WERI-Rb-1 (cell line): ENCODE measurements around the gene MAP3K5.

ENCODE experiments used
- DNase-seq: peaks from one replicate; pipeline ENCODE4 v3.0.0-alpha.2; 2020
- H3K27ac ChIP-seq: fragments of 250-450 bp; sonication (Bioruptor Pico); 2 replicates; pipeline ENCODE4 v1.5.1; 2020; ENCODE audit warnings: mild to moderate bottlenecking, moderate library complexity
- H3K27me3 ChIP-seq: fragments of 250-450 bp; sonication (Bioruptor Pico); 2 replicates; pipeline ENCODE4 v1.5.1; 2021; ENCODE audit warnings: mild to moderate bottlenecking, low read depth, moderate library complexity; ENCODE audit not compliant: insufficient read depth, severe bottlenecking
- H3K36me3 ChIP-seq: fragments of 250-450 bp; sonication (Bioruptor Pico); 2 replicates; pipeline ENCODE4 v1.5.1; 2020; ENCODE audit warnings: mild to moderate bottlenecking, moderate library complexity
- H3K4me3 ChIP-seq: 2 replicates; pipeline ENCODE4 v1.5.1; 2011; ENCODE audit warnings: low read depth, mild to moderate bottlenecking, control low read depth, low read length
- H3K9me3 ChIP-seq: fragments of 250-450 bp; sonication (Bioruptor Pico); 2 replicates; pipeline ENCODE4 v1.5.1; 2021; ENCODE audit warnings: mild to moderate bottlenecking, moderate library complexity; ENCODE audit not compliant: severe bottlenecking
- TF ChIP-seq, protein P1 (sequence below): IDR thresholded peaks from 2 replicates; pipeline ENCODE4 v1.5.1; 2011; ENCODE audit warnings: low read depth, mild to moderate bottlenecking, control low read depth, inconsistent platforms, low read length

The MAP3K5 gene

DNA sequence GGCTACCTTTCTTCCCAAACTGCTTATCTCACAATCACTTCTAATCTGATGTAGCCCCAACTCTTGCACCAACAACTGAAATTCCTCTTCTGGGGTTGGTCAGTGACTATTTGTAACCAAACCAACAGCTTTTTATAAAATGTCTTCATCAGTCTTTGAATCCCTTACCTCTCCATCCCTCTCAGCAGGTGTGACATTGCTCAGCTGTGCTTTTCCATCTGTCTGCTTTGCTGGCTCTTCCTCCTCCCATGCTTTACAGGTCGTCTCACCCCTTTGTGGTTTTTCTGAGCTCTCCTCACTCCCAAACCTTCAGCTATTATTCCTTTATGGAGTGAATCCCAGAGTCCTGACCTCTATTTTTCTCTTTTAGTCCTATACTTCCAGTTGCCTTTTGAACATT is 248.0 kb downstream of the MAP3K5 start:
- no peak for DNase-seq
- no peaks in the 10 kb centered on the region for H3K9me3 ChIP-seq
- H3K27ac ChIP-seq = no peak overlapping the region
- no peaks in the 10 kb centered on the region for H3K27me3 ChIP-seq
- H3K36me3 ChIP-seq = no peaks in the 10 kb centered on the region
- no peak overlapping the region for H3K4me3 ChIP-seq
- TF ChIP-seq, protein P1, sequence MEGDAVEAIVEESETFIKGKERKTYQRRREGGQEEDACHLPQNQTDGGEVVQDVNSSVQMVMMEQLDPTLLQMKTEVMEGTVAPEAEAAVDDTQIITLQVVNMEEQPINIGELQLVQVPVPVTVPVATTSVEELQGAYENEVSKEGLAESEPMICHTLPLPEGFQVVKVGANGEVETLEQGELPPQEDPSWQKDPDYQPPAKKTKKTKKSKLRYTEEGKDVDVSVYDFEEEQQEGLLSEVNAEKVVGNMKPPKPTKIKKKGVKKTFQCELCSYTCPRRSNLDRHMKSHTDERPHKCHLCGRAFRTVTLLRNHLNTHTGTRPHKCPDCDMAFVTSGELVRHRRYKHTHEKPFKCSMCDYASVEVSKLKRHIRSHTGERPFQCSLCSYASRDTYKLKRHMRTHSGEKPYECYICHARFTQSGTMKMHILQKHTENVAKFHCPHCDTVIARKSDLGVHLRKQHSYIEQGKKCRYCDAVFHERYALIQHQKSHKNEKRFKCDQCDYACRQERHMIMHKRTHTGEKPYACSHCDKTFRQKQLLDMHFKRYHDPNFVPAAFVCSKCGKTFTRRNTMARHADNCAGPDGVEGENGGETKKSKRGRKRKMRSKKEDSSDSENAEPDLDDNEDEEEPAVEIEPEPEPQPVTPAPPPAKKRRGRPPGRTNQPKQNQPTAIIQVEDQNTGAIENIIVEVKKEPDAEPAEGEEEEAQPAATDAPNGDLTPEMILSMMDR = no peak

DNA sequence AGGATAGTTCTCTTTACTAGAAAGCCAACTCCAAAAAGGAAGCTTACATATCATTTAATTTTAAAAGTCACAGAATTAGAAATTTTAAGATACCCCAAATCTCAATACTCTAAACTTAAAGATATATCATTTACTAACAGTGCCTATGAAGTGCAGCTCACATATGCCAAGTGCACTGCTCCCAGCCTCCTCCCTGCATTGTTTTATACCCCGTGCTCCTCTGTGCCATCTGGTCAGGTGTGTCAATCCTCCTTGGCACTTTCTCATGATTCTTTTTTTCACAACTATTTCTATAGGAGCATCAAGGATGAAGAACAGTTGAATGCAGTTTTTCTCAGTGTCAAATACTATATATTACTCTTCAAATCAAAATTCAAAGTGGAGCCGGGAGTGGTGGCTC is 250.9 kb downstream of the MAP3K5 start:
- H3K27ac ChIP-seq = no peak overlapping the region
- TF ChIP-seq, protein P1 = no peak
- H3K4me3 ChIP-seq = no peak overlapping the region
- H3K9me3 ChIP-seq = no peaks in the 10 kb centered on the region
- H3K27me3 ChIP-seq = no peaks in the 10 kb centered on the region
- H3K36me3 ChIP-seq = no peaks in the 10 kb centered on the region
- no peak for DNase-seq

DNA sequence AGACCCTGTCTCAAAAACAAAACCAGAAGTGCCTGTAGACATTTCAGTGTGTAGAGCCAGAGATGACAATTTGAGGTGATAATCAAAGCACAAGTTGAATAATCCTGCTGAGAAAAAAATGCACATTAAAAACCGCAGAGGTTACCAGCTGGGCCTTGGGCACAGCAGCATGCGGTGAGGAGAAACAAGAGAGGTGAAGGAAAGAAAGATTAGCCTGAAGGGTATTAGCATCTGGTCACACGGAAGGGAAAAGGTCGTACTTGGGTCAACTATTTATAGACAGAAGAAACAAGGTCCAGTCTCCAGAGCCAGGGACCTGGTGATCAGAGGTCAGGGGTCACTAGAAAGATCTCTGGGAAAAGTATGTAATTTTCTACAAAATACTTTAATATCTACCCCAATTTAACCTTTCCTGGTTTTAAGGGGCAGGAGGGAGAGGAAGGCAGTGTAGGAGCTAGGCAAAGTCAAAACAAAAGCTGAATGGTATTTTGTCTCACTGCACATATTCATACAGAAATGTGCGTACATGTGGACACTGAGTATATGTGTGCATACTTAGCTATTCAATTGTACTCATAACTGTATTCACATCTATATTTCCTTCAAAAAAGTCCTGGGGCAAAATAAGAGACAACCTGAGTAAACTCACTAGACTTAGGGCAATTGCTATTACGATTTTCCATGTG is 252.2 kb downstream of the MAP3K5 start:
- Histone ChIP-seq H3K36me3 (no peaks in the 10 kb centered on the region), H3K27ac (no peak overlapping the region), H3K27me3 (no peaks in the 10 kb centered on the region), H3K4me3 (no peak overlapping the region), H3K9me3 (no peaks in the 10 kb centered on the region)
- DNase-seq = peak; percentile 15
- TF ChIP-seq, protein P1 = no peak

DNA sequence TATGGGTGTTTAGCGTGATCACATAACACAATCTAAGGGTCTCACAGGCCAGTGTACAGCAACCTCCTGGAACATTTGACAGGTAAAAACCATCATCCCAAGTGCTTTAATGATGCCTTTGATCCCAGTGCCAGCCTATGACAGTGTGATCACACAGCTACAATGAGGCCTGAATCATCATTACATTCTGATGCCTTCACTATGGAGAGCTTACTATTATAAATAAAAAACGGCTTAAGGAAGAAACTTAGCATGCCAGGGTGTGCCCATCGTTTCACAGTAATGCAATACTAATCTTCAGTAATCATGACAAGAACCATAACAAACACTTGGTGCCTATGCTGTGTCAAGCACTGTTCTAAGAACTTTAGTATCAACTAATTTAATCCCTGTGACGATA is 253.4 kb downstream of the MAP3K5 start:
- Histone ChIP-seq H3K36me3 (no peaks in the 10 kb centered on the region), H3K27ac (no peak overlapping the region), H3K9me3 (no peaks in the 10 kb centered on the region), H3K4me3 (no peak overlapping the region), H3K27me3 (no peaks in the 10 kb centered on the region)
- TF ChIP-seq, protein P1 = no peak
- DNase-seq = no peak

DNA sequence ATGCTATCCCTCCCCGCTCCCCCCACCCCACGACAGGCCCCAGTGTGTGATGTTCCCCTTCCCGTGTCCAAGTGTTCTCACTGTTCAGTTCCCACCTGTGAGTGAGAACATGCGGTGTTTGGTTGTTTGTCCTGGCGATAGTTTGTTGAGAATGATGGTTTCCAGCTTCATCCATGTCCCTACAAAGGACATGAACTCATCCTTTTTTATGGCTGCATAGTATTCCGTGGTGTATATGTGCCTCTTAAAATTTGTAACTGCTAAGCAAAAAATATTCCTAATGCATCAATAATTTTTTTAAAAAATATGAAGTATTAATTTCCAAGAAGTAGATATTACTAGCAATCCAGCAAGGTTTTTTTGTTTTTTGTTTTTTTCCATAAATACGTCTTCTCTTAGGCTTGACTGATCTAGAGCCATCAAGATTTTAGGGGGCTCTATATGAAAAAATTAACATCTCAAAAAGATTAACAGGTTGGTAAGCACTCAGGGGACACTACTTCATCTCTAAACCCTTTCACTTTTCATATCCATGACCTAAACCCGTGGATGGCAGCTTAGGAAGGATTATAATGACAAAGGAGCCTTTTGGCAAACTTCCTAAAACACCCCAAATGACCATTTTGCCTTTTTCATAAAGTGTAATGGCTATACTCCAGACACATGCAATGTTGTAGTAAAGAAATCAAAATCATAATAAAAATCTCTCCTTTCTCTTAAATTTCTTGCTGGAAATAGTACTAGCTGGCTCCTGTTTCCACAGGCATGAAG is 256.2 kb downstream of the MAP3K5 start:
- no peak overlapping the region for H3K27ac ChIP-seq
- TF ChIP-seq, protein P1 = no peak

More for the DNA sequence above, 256.2 kb downstream of the MAP3K5 start:
- no peak overlapping the region for H3K4me3 ChIP-seq
- DNase-seq = no peak
- H3K27me3 ChIP-seq = no peaks in the 10 kb centered on the region
- H3K36me3 ChIP-seq = no peaks in the 10 kb centered on the region
- H3K9me3 ChIP-seq = no peaks in the 10 kb centered on the region
